ENCODE results near the gene ZNF511.
A peak's percentile ranks its signal among the peaks of the same experiment; 100 is the strongest.
"Not testable (repeated sequence)": the region's sequence is repeated elsewhere in the genome, so short reads cannot be mapped to it uniquely, and the experiment has no call there.

ZNF511 gene, protein sequence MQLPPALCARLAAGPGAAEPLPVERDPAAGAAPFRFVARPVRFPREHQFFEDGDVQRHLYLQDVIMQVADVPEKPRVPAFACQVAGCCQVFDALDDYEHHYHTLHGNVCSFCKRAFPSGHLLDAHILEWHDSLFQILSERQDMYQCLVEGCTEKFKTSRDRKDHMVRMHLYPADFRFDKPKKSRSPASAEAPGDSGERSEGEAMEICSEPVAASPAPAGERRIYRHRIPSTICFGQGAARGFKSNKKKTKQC

DNA sequence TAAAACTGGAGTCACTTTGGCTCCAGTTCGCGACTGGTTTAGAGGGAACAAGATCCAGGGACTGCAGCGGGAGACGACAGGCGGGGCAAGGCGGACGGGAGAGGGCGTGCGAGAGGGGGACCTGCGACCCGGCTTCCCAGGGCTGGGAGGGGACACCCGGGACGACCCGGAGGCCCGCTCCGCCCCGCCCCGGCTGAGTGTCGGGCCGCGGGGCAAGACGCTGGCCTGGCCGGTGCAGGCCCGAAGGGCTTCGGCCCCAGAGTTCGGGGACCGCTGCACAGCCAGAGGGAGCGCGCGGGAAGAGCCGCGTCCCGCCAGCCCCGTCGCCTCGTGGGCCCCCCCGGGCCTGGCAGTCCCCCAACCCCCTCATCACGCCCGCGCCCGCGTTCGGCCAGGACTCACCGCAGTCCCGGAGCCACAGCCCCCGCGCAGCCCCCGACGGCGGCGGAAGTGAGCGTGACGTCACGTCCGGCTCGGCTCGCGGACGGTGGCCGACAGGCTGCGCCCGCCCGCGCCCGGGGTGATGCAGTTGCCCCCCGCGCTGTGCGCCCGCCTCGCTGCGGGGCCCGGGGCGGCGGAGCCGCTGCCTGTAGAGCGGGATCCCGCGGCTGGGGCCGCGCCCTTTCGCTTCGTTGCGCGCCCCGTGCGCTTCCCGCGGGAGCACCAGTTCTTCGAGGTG is at the start of gene ZNF511, which contains the start of gene TUBGCP2:
ZNF511 (plus strand) TSS at position 494 of the 679 bp plus-strand sequence; CDS start at position 524, 30 bp downstream.
TUBGCP2 (minus strand) TSS at position 452 of the 679 bp plus-strand sequence. CDS start 5,931 bp downstream, outside the sequence.
- peak; percentile 42 to 70 for DNase-seq

DNA sequence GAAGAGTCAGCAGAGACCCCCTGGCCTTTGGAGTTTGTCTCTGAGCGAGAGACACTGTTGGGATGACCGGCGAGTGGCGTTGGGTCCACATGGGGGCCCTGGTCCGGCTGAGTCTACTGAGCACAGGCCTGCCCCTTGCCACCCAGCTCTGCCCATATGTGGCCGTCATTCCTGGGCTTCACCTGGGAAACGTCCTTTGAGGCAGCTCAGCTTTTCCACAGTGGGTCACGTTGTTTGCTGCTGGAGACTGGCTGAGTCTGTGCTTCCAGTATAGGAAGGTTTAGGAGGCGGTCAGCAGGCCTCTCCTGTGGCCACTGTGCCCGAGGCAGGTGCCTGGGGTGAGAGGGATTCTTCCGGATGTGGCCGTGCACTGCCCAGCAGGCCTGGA is 49.1 kb upstream of the ZNF511 start:
- DNase-seq, result no peak

DNA sequence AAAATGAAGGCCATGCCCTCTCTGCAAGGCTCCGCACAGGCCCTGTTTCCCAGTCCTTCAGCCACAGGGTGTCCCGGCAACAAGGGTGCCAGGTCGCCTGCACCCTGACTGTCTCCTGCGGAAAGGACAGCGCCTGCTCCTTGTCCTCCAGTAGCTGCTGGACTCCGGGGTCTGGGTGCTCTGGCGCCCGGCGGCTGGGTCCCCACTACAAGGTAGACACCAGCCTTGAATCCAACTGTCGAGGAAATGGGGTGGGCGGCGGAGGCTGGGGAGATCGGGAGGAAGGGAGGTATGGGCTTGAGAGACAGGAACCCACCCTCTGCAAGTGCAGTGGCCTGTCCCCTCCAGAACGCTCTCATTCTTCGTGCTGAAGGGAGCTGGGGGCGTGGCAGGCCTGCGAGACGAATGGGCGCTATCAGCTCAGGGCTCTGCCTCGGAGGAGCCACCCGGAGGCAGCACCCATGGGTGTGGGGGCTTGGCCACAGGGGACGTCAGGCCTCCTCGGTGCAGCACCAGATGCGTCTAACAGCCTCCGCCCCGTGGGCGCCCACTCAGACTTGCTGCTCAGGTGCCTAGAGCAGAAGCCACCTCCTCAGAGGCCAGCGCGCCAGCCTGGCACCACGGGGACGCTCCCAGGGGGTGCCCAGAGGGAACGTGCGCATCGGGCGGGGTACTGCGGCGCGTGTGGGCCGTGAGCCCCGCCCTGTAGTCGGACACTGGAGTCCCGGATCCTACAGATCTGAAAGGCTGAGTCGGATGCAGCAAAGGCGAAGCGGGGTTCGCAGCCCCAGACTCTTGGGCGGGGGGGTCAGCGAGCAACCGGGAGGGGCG is 47.6 kb upstream of the ZNF511 start:
- no peak for DNase-seq

DNA sequence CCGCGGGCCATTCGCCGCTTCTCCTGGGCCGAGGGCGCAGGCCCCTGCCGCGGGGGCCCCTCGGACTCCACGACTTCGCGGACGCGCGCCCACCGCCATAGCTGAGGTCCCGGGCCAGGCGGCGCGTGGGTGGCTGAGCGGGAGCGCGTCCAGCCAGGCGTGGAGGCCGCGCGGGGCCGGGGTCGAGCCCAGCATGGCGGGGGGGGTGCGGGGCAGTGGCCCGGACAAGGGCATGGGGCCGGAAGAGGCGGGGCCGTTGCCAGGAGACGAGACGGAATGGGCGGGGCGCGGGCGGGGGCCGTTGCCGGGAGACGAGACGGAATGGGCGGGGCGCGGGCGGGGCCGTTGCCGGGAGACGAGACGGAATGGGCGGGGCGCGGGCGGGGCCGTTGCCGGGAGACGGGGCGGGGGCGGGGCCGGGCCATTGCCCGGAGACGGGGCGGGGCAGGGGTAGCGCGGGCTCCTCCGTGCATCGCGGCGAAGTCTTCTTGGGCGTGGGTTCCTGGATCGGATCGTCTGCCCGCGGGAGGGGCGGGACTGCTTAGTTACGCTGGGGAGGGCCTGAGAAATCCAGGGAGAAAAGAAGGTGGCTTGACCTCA is 46.9 kb upstream of the ZNF511 start:
- no peak for DNase-seq

DNA sequence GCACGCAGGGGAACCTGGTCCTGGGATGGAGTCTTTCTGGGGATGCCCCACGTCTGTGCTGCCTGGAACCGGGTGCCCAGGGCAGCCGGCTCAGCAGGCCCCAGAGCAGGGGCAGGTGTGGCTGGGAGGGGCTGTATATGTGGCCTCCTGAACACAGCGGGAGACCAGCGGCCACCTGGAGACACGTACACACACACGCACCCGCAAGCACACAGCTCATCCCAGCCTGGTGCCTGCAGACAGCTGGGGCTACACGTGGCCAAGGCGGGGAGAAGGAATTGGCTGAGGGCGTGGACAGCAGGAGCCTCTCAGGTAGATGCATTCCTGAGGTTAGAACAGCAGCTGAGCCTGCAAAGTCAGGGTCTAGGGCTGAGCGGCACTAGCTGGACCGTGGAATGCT is 46.0 kb upstream of the ZNF511 start:
- DNase-seq, result no peak

DNA sequence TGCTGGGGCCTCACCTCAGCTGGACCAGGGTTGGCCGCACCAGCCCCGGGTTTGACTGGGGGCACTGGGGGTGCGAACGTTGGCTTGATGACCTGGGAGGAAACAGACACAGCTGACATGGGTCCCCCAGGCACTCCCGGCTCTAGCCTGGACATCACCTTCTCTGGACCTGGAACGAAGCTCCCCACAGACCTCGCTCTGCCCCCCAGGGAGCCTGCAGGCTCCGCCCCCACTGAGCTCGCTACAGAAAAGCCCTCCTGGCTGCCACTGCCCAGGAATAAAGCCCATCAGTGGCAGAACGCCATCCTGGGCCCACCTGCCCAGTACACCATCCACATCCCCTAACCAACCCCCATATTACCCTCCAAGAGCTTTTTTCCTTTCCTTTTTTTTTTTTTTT is 45.0 kb upstream of the ZNF511 start:
- no peak for DNase-seq

DNA sequence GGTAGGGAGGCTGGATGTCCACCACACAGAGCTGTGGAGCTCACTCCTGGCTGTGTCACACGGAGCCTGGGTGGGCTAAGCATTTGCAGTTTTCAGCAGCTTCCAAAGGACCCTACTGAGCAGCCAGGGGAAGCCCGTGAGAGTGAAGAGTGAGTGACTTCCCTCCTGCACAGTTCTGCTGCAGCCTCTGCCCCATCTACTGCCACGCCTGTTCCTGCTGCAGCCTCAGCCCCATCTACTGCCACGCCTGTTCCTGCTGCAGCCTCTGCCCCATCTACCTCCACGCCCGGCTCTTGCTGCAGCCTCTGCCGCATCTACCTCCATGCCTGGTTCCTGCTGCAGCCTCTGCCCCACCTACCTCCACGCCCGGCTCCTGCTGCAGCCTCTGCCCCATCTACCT is 44.3 kb upstream of the ZNF511 start:
- no peak for DNase-seq

DNA sequence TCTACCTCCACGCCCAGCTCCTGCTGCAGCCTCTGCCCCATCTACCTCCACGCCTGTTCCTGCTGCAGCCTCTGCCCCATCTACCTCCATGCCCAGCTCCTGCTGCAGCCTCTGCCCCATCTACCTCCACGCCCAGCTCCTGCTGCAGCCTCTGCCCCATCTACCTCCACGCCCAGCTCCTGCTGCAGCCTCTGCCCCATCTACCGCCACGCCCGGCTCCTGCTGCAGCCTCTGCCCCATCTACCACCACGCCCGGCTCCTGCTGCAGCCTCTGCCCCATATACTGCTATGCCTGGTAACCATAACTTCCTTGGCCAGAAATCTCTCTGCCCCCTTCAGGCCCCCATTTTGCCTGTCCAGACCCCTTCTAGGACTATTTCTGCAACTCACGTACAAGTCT is 43.7 kb upstream of the ZNF511 start:
- not testable (repeated sequence) for DNase-seq

DNA sequence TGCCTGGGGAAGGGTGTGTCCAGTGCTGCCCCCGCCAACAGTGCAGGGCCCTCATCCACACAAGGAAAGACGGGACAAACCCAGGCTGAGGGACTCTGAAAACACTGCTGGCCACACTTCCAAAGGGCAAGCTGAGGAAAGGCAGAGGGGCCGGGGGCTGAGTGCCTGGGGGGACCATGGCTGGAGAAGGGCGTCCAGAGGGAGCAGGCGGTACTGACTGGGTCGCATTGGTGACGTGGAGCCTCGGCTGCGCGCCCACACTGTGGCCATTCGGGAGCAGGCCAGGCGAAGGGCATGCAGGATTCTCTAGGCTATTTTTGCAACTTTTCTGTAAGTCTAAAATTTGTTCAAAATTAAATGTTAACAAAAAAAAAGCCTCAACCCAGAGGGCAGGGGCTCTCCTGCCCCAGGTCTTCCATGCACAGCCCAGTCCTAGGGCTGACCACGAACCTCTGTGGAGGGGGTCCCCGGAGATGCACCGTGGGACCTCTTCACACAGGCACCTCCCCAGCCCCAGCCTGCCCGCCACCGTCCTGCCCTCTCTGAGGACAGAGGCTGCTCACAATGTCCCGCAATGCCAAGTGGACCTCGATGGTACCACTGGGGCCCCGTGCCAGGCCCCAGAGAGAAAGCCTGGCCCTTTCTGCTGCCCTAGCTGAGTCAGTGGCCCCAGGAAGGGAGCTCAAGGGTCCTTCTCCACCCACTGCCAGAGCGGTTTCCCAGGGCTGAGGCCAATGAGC is 42.5 kb upstream of the ZNF511 start:
- no peak for DNase-seq

DNA sequence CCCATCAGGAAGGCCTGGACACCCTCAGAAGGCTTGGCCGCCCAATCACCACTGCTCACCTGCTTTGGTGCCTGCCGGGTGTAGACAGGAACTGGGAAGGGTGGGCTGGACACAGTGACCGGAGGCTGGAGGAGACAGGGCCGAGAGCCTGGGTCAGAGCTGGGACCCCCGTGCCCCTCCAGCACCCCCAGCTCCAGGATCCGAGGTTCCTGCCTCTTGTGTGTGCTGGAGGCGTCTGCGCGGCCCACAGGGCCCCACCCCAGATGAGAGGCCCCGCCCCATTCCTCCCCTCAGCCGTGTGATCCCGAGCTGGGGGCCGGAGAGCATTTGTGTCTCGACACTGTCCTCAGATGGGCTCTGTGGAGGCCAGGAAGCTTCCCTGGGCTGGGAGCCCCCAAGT is 41.4 kb upstream of the ZNF511 start:
- no peak for DNase-seq

DNA sequence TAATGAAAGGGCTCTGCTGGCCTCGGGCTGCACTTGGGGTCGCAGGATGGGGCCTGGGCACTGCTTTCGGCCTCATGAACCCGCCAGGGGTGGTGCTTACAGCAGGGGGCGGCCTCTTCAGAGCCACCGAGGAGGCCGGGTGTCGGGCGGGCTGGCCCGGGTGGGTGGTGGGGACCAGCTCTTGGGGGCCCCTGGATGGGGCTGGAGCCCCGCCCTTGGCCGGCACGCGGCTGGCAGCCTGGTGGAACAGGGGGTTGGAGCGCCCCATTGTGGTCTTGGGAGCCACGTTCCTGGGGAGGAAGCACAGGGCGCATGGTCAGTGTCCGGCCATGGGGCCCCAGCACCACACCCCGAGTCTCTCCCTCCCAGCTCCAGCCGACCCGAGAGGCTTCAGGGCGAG is 40.9 kb upstream of the ZNF511 start:
- no peak for DNase-seq

DNA sequence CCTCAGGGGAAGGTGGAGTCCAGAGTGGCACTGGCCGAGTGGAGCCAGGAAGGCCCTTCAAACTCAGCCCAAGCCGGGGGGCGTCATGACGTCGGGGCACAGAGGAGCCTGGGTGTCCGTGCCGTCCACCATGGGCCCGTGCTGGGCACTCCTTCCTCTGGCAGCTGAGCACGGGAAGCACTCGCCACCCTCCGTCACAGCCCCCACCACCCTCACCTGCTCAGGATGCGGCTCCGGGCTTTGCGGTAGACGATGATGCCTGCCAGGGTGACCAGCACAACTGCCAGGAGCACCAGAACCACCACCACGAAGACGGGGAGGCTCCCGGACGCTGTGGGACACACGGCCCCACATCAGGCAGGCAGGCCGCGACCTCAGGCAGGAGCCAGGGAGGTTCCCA is 40.2 kb upstream of the ZNF511 start:
- no peak for DNase-seq

DNA sequence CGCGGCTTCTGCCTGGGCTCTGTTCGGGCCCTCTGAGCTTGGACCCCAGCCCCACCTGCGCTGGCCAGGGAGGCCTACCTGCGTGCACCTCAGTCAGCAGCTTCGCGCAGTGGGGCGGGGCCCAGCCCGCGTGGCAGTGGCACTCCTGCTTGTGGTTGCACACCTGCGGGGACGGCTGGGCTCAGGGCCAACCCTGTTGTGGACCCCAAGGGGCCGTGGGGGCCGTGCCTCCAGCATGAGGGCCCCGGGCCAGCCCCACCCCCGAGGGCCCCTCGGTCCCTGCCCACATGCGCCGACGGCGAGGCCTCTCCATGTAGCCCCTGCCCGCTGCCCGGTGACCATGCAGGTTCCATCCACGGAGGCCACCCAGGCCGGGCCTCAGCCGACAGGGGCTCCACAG is 39.3 kb upstream of the ZNF511 start:
- DNase-seq, result no peak

DNA sequence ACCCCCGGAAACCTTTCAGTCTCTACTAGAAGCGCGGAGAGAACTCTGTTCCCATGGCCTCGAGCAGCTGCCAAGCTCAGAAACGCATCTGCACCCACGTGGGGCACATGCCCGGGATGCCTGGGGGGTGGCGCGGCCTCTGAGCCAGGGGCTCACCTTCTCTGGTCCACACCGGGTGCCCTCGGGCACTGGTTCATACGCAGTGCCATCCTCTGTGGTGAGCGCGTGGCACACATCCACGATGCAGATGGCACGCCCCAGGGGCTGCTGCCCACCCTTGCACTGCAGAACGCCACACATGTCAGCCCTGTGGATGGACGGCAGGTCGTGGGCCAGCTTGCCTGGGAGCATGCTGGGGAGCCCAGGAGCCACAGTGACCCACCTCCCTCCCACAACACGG is 38.5 kb upstream of the ZNF511 start:
- DNase-seq, result no peak

DNA sequence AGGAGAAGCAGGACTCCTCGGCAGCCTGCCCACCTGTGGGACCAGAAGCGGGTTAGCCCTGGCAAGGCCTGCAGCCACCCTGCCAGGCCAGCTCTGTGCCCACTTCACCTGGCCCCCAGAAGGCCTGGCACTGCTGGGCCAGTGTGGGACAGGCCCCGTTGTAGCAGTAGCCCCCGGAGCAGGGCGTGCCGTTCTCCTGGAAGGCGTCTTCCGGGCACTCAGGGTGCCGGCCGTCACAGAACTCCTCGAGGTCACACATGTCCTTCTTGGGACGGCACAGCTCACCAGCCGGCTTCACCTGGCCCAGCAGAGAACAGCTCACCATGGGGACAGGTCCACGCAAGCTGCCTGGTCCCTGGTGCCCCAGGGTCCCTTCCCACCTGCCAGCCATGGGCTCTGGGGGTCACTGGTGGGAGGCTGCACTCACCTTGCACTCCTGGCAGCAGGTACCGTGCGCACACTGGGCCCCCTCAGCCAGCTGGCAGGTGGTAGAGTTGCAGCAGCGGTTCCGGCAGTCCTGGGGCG is 37.9 kb upstream of the ZNF511 start:
- DNase-seq, result no peak

DNA sequence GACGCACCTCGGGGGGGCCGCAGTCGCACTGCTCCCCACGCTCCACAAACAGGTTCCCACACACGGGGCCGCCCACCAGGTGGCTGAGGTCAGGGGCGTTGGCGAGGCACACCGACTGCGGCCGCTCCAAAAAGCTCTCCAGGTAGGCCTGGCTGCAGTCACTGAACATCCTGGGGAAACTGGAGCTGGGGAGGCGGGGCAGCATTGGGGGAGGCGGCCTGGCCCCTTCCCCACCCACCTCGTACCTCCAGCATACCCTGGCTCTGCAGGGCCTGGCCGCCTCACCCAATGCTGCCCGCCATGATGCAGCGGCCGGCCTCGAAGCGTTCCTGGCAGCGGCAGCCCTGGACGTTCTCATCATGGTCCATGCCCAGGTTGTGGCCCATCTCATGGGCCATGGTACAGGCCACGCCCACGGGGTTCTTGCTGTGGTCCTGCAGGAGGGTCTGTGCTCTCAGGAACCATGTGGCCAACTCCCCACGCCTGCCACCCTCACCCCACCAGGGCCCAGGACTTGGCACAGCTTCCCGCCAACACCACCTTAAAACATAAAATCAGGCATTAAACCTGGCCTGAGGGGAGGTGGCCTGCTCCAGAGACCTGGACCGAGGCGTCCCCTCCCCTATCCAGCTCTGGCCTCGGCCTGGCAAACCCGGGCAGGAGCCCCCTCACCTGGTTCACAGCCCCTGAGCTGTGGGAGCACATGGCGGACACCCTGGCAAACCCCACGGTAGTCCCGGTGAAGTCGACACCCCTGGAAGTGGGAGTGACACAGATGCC is 37.0 kb upstream of the ZNF511 start:
- DNase-seq, result no peak

DNA sequence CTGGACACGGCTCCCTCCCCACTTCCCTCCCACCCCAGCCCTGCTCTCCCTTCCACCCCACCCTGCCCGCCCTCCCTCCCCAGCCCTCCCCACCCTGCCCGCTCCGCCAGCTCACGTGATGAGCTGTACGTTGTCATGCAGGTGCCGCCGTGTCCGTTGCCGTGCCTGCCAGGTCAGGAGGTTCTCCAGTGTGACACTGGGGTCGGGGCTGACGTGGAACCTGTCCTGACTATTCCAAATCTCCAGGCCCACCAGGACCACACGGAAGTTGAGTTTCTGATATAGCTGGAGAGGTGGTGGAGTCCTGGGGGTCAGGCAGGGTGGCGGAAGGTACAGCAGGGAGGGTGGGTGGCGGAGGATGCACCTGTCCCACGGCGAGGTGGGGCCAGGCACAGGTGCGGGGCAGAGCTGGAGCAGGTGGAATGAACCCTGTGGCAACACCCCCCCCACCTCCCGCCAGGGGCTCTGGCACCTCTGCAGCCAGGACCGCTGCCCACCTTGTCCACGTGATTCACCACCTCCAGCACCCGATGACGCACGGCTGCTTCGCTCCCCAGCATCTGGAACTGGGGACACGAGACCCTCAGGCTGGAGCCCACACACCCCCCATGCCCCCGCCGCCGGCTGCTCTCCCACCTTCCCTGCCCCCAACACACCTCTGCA is 36.3 kb upstream of the ZNF511 start:
- DNase-seq, result no peak

DNA sequence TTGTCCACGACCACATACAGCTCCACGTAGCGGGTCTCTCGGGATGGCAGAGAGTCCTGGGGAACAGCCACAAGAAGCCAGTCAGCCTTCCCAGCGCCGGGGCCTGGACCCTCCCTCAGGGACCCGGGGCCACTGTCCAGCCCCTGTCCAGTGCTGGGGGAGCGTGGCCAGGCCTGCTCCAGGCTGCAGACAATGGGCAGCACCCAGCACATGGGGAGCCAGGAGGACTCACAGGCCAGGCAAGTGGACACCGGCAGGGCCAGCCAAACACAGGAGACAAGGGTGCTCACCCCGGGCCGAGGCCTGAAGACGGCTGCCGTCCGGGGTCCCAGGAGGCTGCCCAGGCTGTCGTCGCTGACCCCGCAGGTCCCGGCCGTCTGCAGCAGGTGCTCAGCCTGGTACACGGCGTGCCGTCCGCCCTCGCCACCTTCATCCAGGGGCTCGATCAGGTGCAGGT is 35.7 kb upstream of the ZNF511 start:
- no peak for DNase-seq

DNA sequence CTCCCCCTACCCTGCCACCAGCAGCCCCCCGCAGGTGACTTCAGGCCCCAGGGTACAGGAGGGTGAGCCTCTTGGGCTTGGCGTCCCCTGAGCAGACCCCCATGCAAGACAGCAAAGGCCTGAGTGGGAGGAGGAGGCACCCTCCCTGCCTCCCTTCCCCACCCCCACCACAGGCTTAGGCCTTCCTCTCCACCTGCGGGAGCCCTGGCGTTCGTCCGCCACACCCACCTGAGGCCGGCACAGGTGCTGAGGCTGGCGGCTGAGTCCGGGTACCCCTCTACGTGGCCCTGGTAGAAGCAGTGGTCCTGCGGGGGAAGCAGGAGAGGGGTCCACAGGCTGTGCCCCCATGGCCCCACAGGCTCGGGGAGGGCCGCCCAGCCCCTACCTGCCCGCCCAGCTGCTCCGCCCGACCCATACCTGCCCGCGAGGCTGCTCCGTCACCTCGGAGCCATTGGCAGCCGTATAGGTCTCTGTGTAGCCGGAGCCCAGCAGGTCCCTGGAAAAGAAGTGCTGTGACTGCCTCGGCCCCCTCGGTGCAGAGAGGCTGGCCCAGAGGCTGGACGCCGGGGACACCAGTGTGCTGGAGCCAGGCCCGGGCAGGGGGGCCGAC is 35.1 kb upstream of the ZNF511 start:
- DNase-seq, result no peak
